Tibial nerve (tissue), 4 donors: Measurements from ENCODE around the gene ANAPC15. TPM values are rescaled to one million over a fixed set of nuclear protein-coding genes. Genes with fewer than 3 reads are reported as not detected.

Experiments
- DNase-seq, 2 donors: peaks; one replicate each; pipeline ENCODE4 v3.0.0-alpha.2; 2019; ENCODE audit warnings: low spot score in 2 of 2
- H3K27ac ChIP-seq, 4 donors: fragments of 200-600 bp; sonication (generic) in 3 of 4; one replicate each; pipeline ENCODE4 v1.5.1; 2017 to 2019; ENCODE audit warnings: mild to moderate bottlenecking in 1 of 4
- H3K27me3 ChIP-seq, 2 donors: fragments of 200-600 bp; sonication (generic) in 1 of 2; one replicate each; pipeline versions ENCODE4 v1.5.1 to v1.6.0; 2017 to 2019
- H3K36me3 ChIP-seq, 3 donors: fragments of 200-600 bp; sonication (generic); one replicate each; pipeline ENCODE4 v1.5.1; 2018 to 2019
- H3K4me1 ChIP-seq, 4 donors: fragments of 200-600 bp; sonication (generic) in 3 of 4; one replicate each; pipeline ENCODE4 v1.5.1; 2017 to 2019
- H3K4me3 ChIP-seq, 4 donors: fragments of 200-600 bp; sonication (generic) in 3 of 4; one replicate each; pipeline ENCODE4 v1.5.1; 2017 to 2019; ENCODE audit warnings: mild to moderate bottlenecking in 1 of 4, moderate library complexity in 1 of 4
- H3K9me3 ChIP-seq, 4 donors: fragments of 200-600 bp; sonication (generic) in 3 of 4; one replicate each; pipeline ENCODE4 v1.5.1; 2017 to 2019
- EP300 ChIP-seq, 2 donors: sonication (generic); formaldehyde crosslinking; IDR thresholded peaks; one replicate each; pipeline ENCODE4 v1.6.1; 2017; ENCODE audit warnings: antibody characterized with exemption in 2 of 2, mild to moderate bottlenecking in 1 of 2
- POLR2A ChIP-seq, 2 donors: fragments of 450-650 bp; IDR thresholded peaks; one replicate each; pipeline ENCODE4 v1.6.1; 2017; ENCODE audit warnings: antibody characterized with exemption in 2 of 2, mild to moderate bottlenecking in 2 of 2, moderate library complexity in 2 of 2
- WGBS, 2 donors: methylation state at CpG; one replicate each; pipeline ENCODE4 v1.1.5; 2018; 5-methylcytosine and 5-hydroxymethylcytosine counted together
- total RNA-seq, 4 donors: library from RNA; depleted of rRNA; stranded (reverse); fragments of >200 nt; gene quantifications; one replicate each; pipeline ENCODE4 v1.1.0, GENCODE V29; 2016
- TF ChIP-seq, protein P1 (sequence below), 5 experiments: fragments of 200-600 bp in 3 of 5; fragments of 450-650 bp in 2 of 5; sonication (generic) in 3 of 5; IDR thresholded peaks; one replicate each; pipeline ENCODE4 v1.5.1; 2016 to 2019; ENCODE audit warnings: antibody characterized with exemption in 5 of 5, mild to moderate bottlenecking in 3 of 5, moderate library complexity in 2 of 5

The ANAPC15 gene
- total RNA-seq, 4 donors from 2014 or later: 20.8 to 36.7 (median 30.8) TPM

DNA sequence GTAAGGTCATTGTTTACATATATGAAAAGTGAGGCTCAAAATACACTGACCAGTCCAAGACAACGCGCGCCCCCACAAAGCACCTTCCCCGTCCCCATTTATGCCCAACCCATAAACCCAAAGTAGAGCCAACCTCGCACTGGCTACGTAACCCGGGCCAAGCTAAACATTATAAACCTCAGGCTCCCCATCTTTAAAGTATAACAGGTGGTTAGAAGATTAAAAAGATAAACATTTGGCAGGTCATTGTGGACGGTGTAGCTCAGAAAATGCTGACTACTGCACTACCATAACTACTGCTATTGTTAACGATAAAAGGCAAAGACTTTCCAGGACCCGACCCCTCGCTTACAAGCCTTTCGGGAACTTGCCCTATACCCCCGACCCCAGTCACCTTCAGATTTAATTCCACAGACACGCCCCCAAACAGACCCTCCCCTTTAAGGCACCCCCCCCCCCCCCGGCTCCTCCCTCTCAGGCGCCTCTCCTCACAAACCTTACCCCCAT lies 32.6 kb downstream of the ANAPC15 start:
- Histone ChIP-seq H3K9me3 (no peaks in the 10 kb centered on the region), H3K4me3 (peak overlapping the region; percentile 45 to 95 (median 68)), H3K4me1 (peaks cover 0 to 30% (median 11%) of the 10 kb centered on the region in 4 donors), H3K27me3 (no peaks in the 10 kb centered on the region), H3K27ac (peak overlapping the region; percentile 65 to 95 (median 92)), H3K36me3 (peaks cover 0 to 7% (median 0%) of the 10 kb centered on the region in 3 donors)
- no peak for DNase-seq
- TF ChIP-seq POLR2A (IDR thresholded peaks at IDR 0.05): no peak
- no peak for TF ChIP-seq EP300 (IDR thresholded peaks at IDR 0.05)
- TF ChIP-seq, protein P1, sequence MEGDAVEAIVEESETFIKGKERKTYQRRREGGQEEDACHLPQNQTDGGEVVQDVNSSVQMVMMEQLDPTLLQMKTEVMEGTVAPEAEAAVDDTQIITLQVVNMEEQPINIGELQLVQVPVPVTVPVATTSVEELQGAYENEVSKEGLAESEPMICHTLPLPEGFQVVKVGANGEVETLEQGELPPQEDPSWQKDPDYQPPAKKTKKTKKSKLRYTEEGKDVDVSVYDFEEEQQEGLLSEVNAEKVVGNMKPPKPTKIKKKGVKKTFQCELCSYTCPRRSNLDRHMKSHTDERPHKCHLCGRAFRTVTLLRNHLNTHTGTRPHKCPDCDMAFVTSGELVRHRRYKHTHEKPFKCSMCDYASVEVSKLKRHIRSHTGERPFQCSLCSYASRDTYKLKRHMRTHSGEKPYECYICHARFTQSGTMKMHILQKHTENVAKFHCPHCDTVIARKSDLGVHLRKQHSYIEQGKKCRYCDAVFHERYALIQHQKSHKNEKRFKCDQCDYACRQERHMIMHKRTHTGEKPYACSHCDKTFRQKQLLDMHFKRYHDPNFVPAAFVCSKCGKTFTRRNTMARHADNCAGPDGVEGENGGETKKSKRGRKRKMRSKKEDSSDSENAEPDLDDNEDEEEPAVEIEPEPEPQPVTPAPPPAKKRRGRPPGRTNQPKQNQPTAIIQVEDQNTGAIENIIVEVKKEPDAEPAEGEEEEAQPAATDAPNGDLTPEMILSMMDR (IDR thresholded peaks at IDR 0.05): no peak
- 3 to 5% methylated on average over 16 of the region's 16 CpGs for WGBS, 2 donors

DNA sequence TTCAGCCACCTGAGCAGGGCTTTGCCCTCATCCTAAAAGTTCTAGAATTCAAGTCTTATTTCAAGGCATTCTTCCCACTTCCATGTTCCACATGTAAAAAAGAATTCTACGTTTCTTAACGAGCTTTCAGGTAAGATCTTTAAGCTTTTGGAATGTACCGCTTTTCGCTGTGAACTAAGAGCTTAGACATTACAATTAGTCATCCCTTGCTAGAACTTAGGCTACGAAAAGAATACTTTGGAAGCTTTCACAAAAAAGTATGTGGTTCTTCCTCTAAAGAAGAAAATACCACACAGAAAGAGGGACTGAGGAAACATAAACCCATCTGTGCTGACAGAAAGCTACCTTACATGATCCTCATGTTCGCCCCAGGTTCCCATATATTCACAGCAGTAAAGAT lies 34.0 kb downstream of the ANAPC15 start:
- H3K27ac ChIP-seq: peak overlapping the region in 2 of 4 donors; percentile 92 to 95
- 78 to 86% methylated on average over 6 of the region's 6 CpGs for WGBS, 2 donors
- peaks cover 0 to 30% (median 11%) of the 10 kb centered on the region in 4 donors for H3K4me1 ChIP-seq
- no peak overlapping the region for H3K4me3 ChIP-seq
- no peak for DNase-seq
- no peaks in the 10 kb centered on the region for H3K9me3 ChIP-seq
- peaks cover 0 to 7% (median 0%) of the 10 kb centered on the region in 3 donors for H3K36me3 ChIP-seq
- TF ChIP-seq EP300 (IDR thresholded peaks at IDR 0.05): no peak
- no peak for TF ChIP-seq POLR2A (IDR thresholded peaks at IDR 0.05)
- TF ChIP-seq, protein P1 (IDR thresholded peaks at IDR 0.05): no peak
- no peaks in the 10 kb centered on the region for H3K27me3 ChIP-seq

DNA sequence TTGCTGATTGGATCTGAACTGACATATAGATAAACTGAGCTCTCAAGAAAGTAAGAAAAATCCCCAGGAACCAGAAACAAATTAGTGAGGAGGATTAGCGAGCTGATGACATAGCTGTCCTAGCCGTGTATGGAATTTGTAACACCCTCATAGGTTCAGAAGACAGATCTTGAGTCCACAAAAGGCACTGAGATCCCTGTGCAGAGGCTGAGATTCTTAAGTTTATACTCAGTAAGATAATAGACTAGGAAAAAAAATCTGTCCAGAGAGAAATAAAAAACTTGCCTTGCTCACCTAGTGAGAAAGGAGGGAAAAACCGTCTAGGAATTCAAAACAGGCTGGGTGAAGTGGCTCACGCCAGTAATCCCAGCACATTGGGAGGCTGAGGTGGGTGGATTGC lies 36.7 kb downstream of the ANAPC15 start:
- no peak for DNase-seq
- no peak overlapping the region for H3K4me3 ChIP-seq
- H3K4me1 ChIP-seq: peaks cover 0 to 37% (median 11%) of the 10 kb centered on the region in 4 donors
- peaks cover 0 to 7% (median 0%) of the 10 kb centered on the region in 3 donors for H3K36me3 ChIP-seq
- WGBS, 2 donors: 90 to 93% methylated on average over 4 of the region's 4 CpGs
- H3K27ac ChIP-seq: no peak overlapping the region
- H3K27me3 ChIP-seq: no peaks in the 10 kb centered on the region
- no peak for TF ChIP-seq POLR2A (IDR thresholded peaks at IDR 0.05)
- TF ChIP-seq, protein P1 (IDR thresholded peaks at IDR 0.05): no peak
- no peak for TF ChIP-seq EP300 (IDR thresholded peaks at IDR 0.05)
- H3K9me3 ChIP-seq: no peaks in the 10 kb centered on the region

DNA sequence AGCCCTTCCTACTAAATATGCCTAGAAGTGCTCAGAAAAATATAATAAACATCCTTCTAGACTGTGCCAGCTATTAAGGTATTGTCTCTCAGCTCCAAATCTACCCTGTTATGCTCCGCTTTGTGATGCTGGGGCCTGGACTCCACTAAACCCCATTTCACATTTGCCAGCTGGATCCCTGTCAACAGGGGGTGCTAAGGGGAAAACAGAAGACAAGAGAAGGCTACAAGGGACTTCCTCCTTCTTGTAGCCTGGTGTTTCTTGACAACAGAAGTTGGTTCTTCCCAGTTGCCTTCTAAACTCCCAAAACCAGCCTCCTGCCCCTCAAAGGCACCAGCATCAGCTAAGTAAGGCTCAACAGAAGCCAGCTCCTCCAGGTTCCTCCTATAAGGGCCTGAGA lies 37.4 kb downstream of the ANAPC15 start:
- peak in 1 of 2 donors; percentile 31 for DNase-seq
- Histone ChIP-seq H3K36me3 (peaks cover 0 to 7% (median 0%) of the 10 kb centered on the region in 3 donors), H3K27me3 (no peaks in the 10 kb centered on the region), H3K4me1 (peaks cover 0 to 44% (median 17%) of the 10 kb centered on the region in 4 donors), H3K27ac (no peak overlapping the region), H3K4me3 (no peak overlapping the region), H3K9me3 (no peaks in the 10 kb centered on the region)
- 82 to 83% methylated on average over 1 of the region's 1 CpG for WGBS, 2 donors
- TF ChIP-seq, protein P1 (IDR thresholded peaks at IDR 0.05): no peak
- TF ChIP-seq POLR2A (IDR thresholded peaks at IDR 0.05) (no peak), EP300 (IDR thresholded peaks at IDR 0.05) (no peak)

DNA sequence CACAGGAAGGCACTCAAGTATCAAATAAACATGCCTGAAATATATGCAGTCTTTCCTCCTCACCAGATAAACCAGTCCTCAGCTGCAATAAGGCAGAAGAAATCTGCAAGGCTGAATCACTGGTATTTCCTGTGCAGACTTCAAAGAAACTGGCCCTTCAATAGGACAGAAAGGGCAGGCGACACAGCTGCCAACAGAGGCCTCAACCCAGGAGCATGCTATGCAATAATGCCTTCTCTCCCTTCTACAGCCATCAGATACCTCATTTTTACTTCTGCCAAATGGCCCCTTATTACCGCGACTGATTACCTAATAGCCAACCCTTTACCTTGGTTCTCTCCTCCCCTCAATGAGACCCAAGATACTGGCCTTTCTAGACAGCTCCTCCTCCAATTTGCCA lies 40.1 kb downstream of the ANAPC15 start:
- DNase-seq: no peak
- Histone ChIP-seq H3K27ac (peak overlapping the region in 1 of 4 donors; percentile 4), H3K36me3 (peaks cover 0 to 14% (median 0%) of the 10 kb centered on the region in 3 donors), H3K9me3 (no peaks in the 10 kb centered on the region), H3K4me1 (peaks cover 0 to 50% (median 24%) of the 10 kb centered on the region in 4 donors), H3K4me3 (no peak overlapping the region), H3K27me3 (no peaks in the 10 kb centered on the region)
- WGBS, 2 donors: 62 to 76% methylated on average over 3 of the region's 3 CpGs
- no peak for TF ChIP-seq EP300 (IDR thresholded peaks at IDR 0.05)
